Stimulated activated CD4-positive, alpha-beta T cell treated with anti-CD3 and anti-CD28 coated beads, Interleukin-1b, Interleukin-23, amount 100 ng/mL, for 1 hour (primary cell): ENCODE results near the gene ESYT1.
A peak's percentile ranks its signal among the peaks of the same experiment; 100 is the strongest.

Experiments used
- DNase-seq, 2 donors: peaks; one replicate each; pipeline ENCODE4 v3.0.0-alpha.2; 2020; ENCODE audit warnings: low read depth in 2 of 2

The ESYT1 gene

DNA sequence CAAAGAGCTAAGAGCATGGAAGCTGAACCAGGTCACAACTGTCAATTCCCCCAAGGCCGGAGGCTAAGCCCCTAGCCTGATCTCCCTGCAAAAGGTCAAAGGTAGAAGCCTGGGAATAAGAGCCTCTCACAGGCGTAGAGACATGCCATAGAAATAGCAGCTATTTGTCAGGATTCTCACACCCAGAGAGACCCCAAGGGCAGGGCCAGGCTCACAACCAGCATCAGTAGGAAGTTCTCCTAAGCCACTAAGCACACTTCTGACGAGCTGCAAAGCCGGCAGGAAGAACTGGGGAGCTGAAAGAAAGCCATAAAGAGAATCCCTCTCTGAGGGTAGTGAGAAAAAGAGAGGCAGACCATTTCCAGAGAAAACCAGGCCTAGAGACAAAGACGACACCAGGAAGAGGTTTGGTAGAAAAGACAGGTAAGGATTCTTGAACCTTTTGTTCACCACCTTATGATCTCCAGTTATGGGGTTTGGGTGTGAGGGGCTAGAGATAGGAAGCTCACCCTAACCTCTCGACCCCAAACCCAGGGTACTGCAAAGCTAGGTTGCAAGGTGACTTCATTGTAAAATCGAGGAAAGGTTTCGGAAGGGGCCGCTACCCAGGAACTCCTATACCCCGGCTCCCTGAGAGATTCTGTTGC is 60.2 kb downstream of the ESYT1 start:
- no peak for DNase-seq

DNA sequence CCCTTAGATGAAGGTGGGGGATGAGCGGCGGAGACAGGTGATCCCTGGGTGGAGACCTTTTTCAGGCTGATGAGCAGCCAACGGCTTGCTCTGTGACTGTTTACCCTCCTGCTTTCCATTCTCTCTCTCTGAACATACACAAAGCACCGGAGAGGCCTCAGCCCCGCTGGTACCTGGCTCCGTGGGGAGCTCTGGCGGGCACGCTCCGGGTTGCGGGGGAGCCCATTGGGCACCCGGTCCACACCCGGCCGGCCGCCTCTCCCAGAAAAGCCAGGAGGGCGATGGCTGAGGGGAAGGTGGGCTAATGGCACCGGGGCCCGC is 60.7 kb downstream of the ESYT1 start:
- DNase-seq: no peak

DNA sequence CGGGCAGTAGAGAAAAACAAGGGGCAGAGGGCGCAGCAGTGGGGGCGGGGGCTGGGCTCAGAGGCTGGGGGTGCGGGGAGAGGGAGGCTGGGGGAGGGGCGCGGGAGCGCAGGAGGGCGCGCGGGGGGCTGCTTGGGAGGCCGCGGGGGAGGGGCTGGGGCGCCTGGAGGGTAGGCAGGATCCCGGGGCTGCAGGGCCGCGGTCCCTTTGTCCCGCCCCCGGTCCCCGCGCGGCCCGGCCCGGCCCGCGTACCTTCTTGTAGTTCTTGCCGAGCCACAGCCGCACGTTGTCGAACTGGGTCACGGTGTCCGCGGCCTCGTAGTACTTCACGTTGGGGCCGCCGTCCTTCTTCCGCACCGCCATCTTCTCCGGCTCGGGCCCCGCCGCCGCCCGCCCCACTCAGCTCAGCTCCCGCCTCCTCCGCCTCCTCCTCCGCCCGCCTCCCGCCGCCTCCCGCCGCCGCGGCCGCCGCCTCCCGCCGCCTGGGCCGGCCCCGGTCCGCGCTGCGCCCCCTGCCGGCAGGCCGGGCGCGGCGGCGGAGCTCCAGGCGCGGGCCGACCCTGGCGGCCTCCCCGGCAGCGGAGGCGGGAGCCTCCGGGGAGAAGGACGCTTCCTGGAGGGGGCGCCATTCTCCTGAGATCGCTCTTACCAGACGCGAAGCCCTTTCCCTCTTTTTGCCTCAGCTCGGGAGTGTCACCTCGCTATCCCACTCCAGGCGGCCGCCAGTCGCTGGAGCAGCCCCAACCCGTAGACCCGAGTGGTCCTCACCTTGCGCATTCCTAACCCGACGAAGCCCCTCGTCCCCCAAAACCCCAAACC is 61.2 kb downstream of the ESYT1 start, which contains the start of gene SMARCC2:
Gene SMARCC2, minus strand, starts transcription at position 385 of the 819 bp plus-strand sequence. Its CDS starts 22 bp downstream, at position 363.
- DNase-seq: peak; percentile 61 to 65

DNA sequence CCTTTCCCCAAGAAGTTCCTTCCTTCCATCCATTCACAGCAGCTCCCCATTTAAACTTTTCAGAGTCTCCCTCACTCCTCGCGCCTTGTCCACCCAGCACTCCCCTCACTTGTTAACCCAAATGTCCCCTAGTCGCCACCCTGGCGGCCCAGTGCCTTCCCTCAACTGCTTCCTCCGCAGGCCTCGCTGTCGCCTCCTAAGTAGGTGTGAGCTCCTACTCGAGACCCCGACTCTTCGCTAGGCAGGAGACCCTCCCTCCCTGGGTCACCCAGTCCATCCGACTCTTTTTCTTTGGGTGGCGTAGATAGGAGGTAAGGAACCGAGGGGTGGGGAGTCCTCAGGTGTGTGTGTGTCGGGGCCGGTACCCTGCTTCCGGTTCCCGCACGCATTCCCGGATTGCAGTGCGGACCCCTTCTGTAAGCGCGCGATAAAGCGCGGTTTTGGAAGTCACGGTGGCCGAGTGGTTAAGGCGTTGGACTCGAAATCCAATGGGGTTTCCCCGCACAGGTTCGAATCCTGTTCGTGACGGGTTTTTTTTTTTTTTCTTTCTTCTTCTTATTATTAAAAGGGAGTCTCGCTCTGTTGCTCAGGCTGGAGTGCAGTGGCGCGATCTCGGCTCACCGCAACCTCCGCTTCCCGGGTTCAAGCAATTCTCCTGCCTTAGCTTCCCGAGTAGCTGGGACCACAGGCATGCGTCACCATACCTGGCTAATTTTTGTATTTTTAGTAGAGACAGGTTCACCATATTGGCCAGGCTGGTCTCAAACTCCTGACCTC is 62.0 kb downstream of the ESYT1 start:
- peak; percentile 27 to 84 for DNase-seq

DNA sequence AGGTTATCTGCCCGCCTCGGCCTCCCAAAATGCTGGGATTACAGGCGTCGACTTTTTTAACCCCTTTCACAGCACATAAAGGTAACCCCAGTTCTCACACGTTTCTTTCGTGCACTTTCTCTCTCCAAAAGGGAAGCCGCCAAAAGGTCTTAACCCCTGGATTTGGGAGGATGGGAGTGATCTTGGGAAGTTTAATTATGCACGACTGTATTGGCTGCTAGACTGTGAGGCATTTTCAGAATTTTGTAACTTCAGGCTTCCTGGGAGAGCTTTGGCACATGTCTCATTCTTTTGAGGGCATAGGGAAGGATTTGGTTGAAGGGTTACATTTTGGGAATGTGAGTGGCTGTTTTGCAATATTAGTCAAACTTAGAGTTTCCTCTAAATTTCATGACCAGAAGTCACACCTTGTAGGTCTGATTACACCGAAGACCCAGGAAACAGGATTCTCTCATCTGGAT is 62.7 kb downstream of the ESYT1 start:
- DNase-seq: no peak

DNA sequence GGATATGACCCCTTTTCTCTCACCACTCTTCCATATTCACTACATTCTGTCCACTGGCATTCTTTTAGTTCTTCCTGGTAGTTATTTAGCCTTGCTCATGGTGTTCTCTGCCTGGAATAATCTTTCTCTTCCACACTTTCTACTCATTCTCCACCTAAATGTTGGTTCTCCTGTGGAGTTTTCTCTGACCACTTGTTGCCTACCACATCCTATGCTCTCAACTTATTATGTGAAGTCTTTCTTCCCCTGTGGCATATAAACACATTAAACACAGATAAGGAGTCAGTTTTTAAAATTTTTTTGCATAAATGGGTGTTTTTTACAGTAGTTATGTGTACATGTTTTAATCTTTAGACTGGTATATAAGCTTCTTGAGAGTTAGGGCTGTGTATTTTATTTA is 64.5 kb downstream of the ESYT1 start:
- no peak for DNase-seq

DNA sequence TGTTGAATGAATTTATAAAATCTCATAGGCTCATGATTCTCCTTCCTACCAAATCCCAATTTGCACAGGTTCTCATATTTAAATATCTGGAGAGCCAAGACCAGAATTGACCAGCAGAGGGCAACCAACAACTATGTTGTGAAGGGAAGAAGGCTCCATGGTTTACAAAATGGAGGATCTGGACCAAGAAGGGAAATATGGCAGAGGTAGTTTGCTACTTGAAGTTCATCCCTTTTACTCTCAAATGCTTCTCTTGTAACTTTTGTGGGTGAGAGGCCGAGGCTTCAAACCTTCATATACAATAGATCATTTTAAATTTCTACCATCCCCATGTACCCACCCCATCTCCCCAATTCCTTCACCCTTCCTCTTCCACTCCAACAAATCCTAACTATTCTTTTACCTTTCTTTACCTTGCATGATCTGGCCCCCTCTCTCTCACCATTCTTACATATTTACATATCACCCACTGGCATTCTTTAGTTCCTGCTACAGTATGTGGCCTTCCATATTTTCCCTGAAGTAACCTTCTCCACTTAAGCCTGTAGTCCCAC is 65.0 kb downstream of the ESYT1 start:
- DNase-seq: peak; percentile 29 to 48
